PC-9 (cell line): Measurements from ENCODE around the gene RIPOR2. TPM values are rescaled to one million over a fixed set of nuclear protein-coding genes. Genes with fewer than 3 reads are reported as not detected.
"Not testable (repeated sequence)": the region's sequence is repeated elsewhere in the genome, so short reads cannot be mapped to it uniquely, and the experiment has no call there.

Experiments used
- BruUV-seq: library from RNA; stranded (reverse); fragments of 400-500 nt; replicated peaks from 2 replicates; lab custom pipeline; 2021; lab: Mats Ljungman, UMichigan
- CTCF ChIA-PET: fragments of 300-600 bp; sonication (Branson Sonifier 250); formaldehyde crosslinking; loops from one replicate; lab custom pipeline; 2022; ENCODE audit warnings: antibody characterized with exemption; lab: Charles Lee
- POLR2A ChIA-PET: fragments of 300-600 bp; sonication (Branson Sonifier 250); formaldehyde crosslinking; loops from one replicate; lab custom pipeline; 2022; ENCODE audit warnings: antibody characterized with exemption; ENCODE audit not compliant: unreplicated experiment; lab: Charles Lee
- DNase-seq, 2 experiments: peaks; one replicate each; pipeline versions ENCODE4 v3.0.0 to v3.0.0-alpha.2; 2015 to 2022; ENCODE audit warnings: mixed read lengths in 1 of 2
- H2AFZ ChIP-seq: fragments of 200-600 bp; sonication (generic); 2 replicates; pipeline ENCODE4 v1.8.1; 2017; ENCODE audit warnings: antibody characterized with exemption
- H3F3A ChIP-seq: fragments of 200-600 bp; sonication (generic); 2 replicates; pipeline ENCODE4 v1.8.1; 2017; ENCODE audit warnings: antibody characterized with exemption, mild to moderate bottlenecking, low read depth; ENCODE audit not compliant: insufficient read depth
- H3K27ac ChIP-seq: fragments of 200-600 bp; sonication (generic); 2 replicates; pipeline ENCODE4 v1.6.1; 2016; ENCODE audit warnings: mixed run types
- H3K27me3 ChIP-seq: fragments of 200-600 bp; sonication (generic); 2 replicates; pipeline ENCODE4 v1.6.1; 2016; ENCODE audit warnings: low read depth, mixed run types; ENCODE audit not compliant: insufficient read depth
- H3K36me3 ChIP-seq: fragments of 200-600 bp; sonication (generic); 2 replicates; pipeline ENCODE4 v1.6.1; 2016; ENCODE audit warnings: low read depth, mixed run types
- H3K4me1 ChIP-seq: fragments of 200-600 bp; sonication (generic); replicated peaks from 2 replicates; pipeline ENCODE4 v1.6.1; 2016; ENCODE audit warnings: mixed run types; ENCODE audit not compliant: insufficient read depth
- H3K4me2 ChIP-seq: fragments of 200-600 bp; sonication (generic); 2 replicates; pipeline ENCODE4 v1.6.1; 2017; ENCODE audit warnings: mixed run types
- H3K4me3 ChIP-seq: fragments of 200-600 bp; sonication (generic); 2 replicates; pipeline ENCODE4 v1.6.1; 2016; ENCODE audit warnings: mixed run types
- H3K79me2 ChIP-seq: fragments of 200-600 bp; sonication (generic); 2 replicates; pipeline ENCODE4 v1.6.1; 2017; ENCODE audit warnings: low read depth, mixed run types
- H3K9me2 ChIP-seq: fragments of 200-600 bp; sonication (generic); 2 replicates; pipeline ENCODE4 v1.8.1; 2017; ENCODE audit warnings: mild to moderate bottlenecking; ENCODE audit not compliant: insufficient read depth
- H3K9me3 ChIP-seq: fragments of 200-600 bp; sonication (generic); 2 replicates; pipeline ENCODE4 v1.8.1; 2016; ENCODE audit warnings: low read depth; ENCODE audit not compliant: insufficient read depth
- H4K20me1 ChIP-seq: fragments of 200-600 bp; sonication (generic); 2 replicates; pipeline ENCODE4 v1.8.1; 2017; ENCODE audit not compliant: insufficient read depth
- EZH2 ChIP-seq: fragments of 200-600 bp; sonication (generic); IDR thresholded peaks from 2 replicates; pipeline ENCODE4 v1.8.0; 2017; ENCODE audit warnings: antibody characterized with exemption, low read depth
- intact Hi-C: fragments of 100-400 bp; cut with micrococcal nuclease; formaldehyde crosslinking; loops from one replicate; pipeline ENCODE4 v1.10.0; 2022; ENCODE audit not compliant: unreplicated experiment
- total RNA-seq: library from RNA; stranded (reverse); gene quantifications from 2 replicates; pipeline ENCODE4 v1.2.3, GENCODE V29; 2021
- TF ChIP-seq, protein P1 (sequence below): fragments of 200-600 bp; sonication (generic); conservative IDR thresholded peaks from 2 replicates; pipeline ENCODE4 v1.6.1; 2017; ENCODE audit warnings: mixed run types, antibody characterized with exemption, mild to moderate bottlenecking, moderate library complexity

The RIPOR2 gene
- total RNA-seq, 1 experiment from 2014 or later = 0.94 TPM

DNA sequence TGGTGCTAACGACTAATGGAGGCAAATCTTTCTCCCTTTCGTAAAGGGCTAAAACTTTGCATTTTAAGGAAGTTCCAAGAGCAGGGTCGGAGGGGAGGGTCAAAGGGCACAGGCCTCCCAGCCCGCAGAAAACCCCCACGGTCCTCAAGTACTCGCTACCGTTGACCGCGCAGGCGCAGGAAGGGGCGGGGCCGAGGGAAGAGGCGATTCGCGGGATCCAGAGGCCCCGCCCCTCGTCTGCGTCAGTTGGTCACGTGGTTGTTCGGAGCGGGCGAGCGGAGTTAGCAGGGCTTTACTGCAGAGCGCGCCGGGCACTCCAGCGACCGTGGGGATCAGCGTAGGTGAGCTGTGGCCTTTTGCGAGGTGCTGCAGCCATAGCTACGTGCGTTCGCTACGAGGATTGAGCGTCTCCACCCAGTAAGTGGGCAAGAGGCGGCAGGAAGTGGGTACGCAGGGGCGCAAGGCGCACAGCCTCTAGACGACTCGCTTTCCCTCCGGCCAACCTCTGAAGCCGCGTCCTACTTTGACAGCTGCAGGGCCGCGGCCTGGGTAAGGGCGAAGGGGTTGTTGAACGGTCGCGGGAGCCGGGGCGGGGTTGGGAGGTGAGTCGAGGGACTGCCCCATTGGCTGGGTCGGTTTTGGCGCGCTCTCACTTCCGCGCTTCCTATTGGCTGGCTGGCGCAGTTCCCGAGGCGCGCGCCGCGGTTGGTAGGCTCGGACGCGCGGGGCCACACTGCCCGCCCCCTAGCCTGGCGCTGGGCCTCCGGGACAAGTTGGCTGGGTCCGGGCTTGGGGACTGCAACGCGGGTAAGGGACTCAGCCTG, 160.9 kb downstream of the RIPOR2 start, which contains the start of gene GMNN:
Gene GMNN, plus strand, starts transcription at position 242 of the 824 bp plus-strand sequence. CDS start 2,310 bp downstream, outside the sequence.
- DNase-seq = peak; percentile 83 to 96
- H3K4me1 ChIP-seq = peaks cover 43% of the 10 kb centered on the region
- peaks cover 14% of the 10 kb centered on the region for H3K36me3 ChIP-seq
- H3K9me3 ChIP-seq = no peaks in the 10 kb centered on the region
- intact Hi-C loops = loop anchor here (2.0 to 5.0 kb wide), 2 partner anchors 54 to 128 kb away; partner anchors contain the start of gene KIAA0319
- H3K4me3 ChIP-seq = peak within 1 kb of the TSS; percentile 72
- BruUV-seq = TSS peak; percentile 93
- no peaks in the 10 kb centered on the region for H3K27me3 ChIP-seq
- peak within 1 kb of the TSS; percentile 65 for H3K27ac ChIP-seq
- H3F3A ChIP-seq = peaks cover 16% of the 10 kb centered on the region; the same call in 1 of the 2 replicates
- ChIA-PET POLR2A (interaction anchor here (0.7 kb wide), 1 partner anchor 209 kb away, joined by 7 read pairs; no protein-coding TSS in a partner anchor), CTCF (interaction anchor here (0.5 kb wide), 1 partner anchor 341 kb away, joined by 3 read pairs; no protein-coding TSS in a partner anchor)
- peaks cover 46% of the 10 kb centered on the region for H3K79me2 ChIP-seq
- no peaks in the 10 kb centered on the region for H4K20me1 ChIP-seq
- H3K4me2 ChIP-seq = peak within 1 kb of the TSS; percentile 88
- H2AFZ ChIP-seq = peak within 1 kb of the TSS; percentile 91
- H3K9me2 ChIP-seq = no peaks in the 10 kb centered on the region
- TF ChIP-seq EZH2 = no peak

DNA sequence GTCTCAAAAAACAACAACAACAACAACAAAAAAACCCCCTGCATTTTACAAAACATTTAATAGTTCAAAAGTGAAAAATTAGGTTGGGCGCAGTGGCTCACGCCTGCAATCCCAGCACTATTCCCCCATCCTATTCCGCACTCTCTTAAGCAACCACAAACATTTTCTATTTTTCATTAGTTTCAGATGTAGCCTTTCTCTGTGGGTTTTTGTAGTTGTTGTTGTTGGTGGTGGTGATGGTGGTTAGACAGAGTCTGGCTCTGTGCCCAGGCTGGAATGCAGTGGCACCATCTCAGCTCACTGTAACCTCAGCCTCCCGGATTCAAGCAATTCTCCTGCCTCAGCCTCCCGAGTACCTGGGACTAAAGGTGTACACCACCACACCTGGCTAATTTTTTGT, 167.4 kb downstream of the RIPOR2 start:
- Histone ChIP-seq H4K20me1 (no peaks in the 10 kb centered on the region), H3K4me2 (no peak overlapping the region), H3F3A (peaks cover under 1% of the 10 kb centered on the region; the same call in 1 of the 2 replicates), H2AFZ (no peak overlapping the region), H3K4me1 (0 out of 2 replicates have a peak, but pooled peaks cover 1% of the 10 kb centered on the region), H3K79me2 (no peaks in the 10 kb centered on the region), H3K9me2 (no peaks in the 10 kb centered on the region), H3K36me3 (no peaks in the 10 kb centered on the region), H3K27ac (no peak overlapping the region), H3K27me3 (no peaks in the 10 kb centered on the region), H3K9me3 (no peaks in the 10 kb centered on the region), H3K4me3 (no peak overlapping the region)
- ChIA-PET CTCF (no interaction called here), POLR2A (no interaction called here)
- TF ChIP-seq, protein P1, sequence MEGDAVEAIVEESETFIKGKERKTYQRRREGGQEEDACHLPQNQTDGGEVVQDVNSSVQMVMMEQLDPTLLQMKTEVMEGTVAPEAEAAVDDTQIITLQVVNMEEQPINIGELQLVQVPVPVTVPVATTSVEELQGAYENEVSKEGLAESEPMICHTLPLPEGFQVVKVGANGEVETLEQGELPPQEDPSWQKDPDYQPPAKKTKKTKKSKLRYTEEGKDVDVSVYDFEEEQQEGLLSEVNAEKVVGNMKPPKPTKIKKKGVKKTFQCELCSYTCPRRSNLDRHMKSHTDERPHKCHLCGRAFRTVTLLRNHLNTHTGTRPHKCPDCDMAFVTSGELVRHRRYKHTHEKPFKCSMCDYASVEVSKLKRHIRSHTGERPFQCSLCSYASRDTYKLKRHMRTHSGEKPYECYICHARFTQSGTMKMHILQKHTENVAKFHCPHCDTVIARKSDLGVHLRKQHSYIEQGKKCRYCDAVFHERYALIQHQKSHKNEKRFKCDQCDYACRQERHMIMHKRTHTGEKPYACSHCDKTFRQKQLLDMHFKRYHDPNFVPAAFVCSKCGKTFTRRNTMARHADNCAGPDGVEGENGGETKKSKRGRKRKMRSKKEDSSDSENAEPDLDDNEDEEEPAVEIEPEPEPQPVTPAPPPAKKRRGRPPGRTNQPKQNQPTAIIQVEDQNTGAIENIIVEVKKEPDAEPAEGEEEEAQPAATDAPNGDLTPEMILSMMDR = no peak
- no peak for TF ChIP-seq EZH2
- DNase-seq = no peak
- BruUV-seq = no TSS peak
- intact Hi-C loops = no loop called here

DNA sequence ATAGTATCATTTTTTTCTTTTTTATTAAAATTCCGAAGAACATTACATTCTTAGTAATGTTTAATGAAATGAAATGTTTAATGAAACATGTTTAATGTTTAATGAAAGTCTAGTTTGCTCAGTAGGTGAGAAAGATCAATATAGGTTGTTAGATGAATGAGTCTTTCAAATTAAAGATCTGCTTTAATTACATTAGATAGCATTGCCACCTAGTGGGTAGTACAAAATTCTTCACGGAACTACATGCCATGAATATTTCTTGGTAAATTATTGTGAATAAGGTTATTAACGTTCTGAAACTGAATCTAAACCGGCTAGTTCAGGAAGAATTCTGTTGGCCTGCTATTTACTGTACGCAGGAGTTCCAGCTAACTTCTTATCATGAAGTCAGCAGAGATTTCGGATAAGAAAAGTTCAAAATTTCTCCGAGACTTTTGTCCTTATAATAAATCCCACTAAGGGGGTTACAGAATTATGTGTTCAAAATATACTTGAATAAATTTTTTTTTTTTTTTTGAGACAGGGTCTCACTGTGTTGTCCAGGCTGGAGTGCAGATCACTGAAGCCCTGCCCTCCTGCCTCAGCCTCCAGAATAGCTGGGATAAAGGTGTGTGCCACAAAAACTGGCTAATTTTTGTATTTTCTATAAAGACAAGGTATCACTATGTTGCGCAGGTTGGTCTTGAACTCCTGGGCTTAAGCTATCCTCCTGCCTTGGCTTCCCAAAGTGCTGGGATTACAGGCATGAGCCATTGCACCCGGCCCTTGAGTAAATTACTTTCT, 168.9 kb downstream of the RIPOR2 start:
- ChIA-PET POLR2A (interaction anchor here (0.7 kb wide), 1 partner anchor 302 kb away, joined by 4 read pairs; no protein-coding TSS in a partner anchor), CTCF (interaction anchor here (0.6 to 0.7 kb wide), 2 partner anchors 62 to 435 kb away, joined by 3 to 14 read pairs; no protein-coding TSS in a partner anchor)
- no peaks in the 10 kb centered on the region for H3K36me3 ChIP-seq
- H3K9me3 ChIP-seq = no peaks in the 10 kb centered on the region
- BruUV-seq = no TSS peak
- H3K79me2 ChIP-seq = no peaks in the 10 kb centered on the region
- no peak overlapping the region for H3K27ac ChIP-seq
- H3K4me3 ChIP-seq = no peak overlapping the region
- H3F3A ChIP-seq = no peaks in the 10 kb centered on the region
- no peaks in the 10 kb centered on the region for H3K4me1 ChIP-seq
- H4K20me1 ChIP-seq = no peaks in the 10 kb centered on the region
- peak in 1 of 2 experiments; percentile 52 for DNase-seq
- TF ChIP-seq, protein P1 = peak; percentile 75
- no peak for TF ChIP-seq EZH2
- intact Hi-C loops = loop anchor here (1.0 to 2.0 kb wide), 7 partner anchors 72 to 484 kb away; no protein-coding TSS in a partner anchor
- H3K4me2 ChIP-seq = peak overlapping the region; percentile 56
- H3K27me3 ChIP-seq = no peaks in the 10 kb centered on the region
- no peaks in the 10 kb centered on the region for H3K9me2 ChIP-seq
- H2AFZ ChIP-seq = peak overlapping the region; percentile 61; the same call in 1 of the 2 replicates

DNA sequence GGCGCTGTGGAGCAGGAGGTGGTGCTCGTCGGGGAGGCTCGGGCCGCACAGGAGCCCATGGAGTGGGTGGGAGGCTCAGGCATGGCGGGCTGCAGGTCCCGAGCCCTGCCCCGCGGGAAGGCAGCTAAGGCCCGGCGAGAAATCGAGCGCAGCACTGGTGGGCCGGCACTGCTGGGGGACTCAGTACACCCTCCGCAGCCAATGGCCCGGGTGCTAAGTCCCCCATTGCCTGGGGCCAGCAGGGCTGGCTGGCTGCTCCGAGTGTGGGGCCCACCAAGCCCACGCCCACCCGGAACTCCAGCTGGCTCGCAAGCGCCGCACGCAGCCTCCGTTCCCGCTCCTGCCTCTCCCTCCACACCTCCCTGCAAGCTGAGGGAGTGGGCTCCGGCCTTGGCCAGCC, 169.8 kb downstream of the RIPOR2 start:
- H3F3A ChIP-seq, H3K4me3 ChIP-seq, H2AFZ ChIP-seq, H3K27ac ChIP-seq, H3K9me2 ChIP-seq, H3K4me2 ChIP-seq, H3K9me3 ChIP-seq, H3K27me3 ChIP-seq, H3K79me2 ChIP-seq, H3K4me1 ChIP-seq, H3K36me3 ChIP-seq, H4K20me1 ChIP-seq, BruUV-seq, DNase-seq: not testable (repeated sequence)
- intact Hi-C loops = loop anchor here (1.0 to 2.0 kb wide), 7 partner anchors 71 to 483 kb away; no protein-coding TSS in a partner anchor
- ChIA-PET CTCF (interaction anchor here (0.7 kb wide), 1 partner anchor 61 kb away, joined by 3 read pairs; no protein-coding TSS in a partner anchor), POLR2A (interaction anchor here (0.7 kb wide), 1 partner anchor 303 kb away, joined by 4 read pairs; no protein-coding TSS in a partner anchor)
